H1 (cell line): ENCODE measurements around the gene BCL2L14. TPM values are rescaled to one million over a fixed set of nuclear protein-coding genes. Genes with fewer than 3 reads are reported as not detected.

Experiments
- polyA plus RNA-seq, 7 experiments: library from polyadenylated mRNA; depleted of rRNA in 3 of 7; stranded (reverse) in 5 of 7; unstranded in 2 of 7; fragments of >200 nt in 5 of 7; fragments of 200-250 nt in 2 of 7; gene quantifications; 1 replicate in 5 of 7; 2 replicates in 1 of 7; 4 replicates in 1 of 7; pipeline versions ENCODE4 v1.2.1 to v1.2.3, GENCODE V29; 2011 to 2013; ENCODE audit warnings: missing spikeins in 2 of 7, mixed read lengths in 2 of 7
- total RNA-seq: library from RNA; stranded (reverse); fragmentation: NEBNext Ultra II Directional; extraction: Animal tissue kit (Norgen Biotek cat#: 25700); gene quantifications from 2 replicates; pipeline ENCODE4 v1.2.1, GENCODE V29; 2021
- TF ChIP-seq, protein P1 (sequence below): fragments of 300-600 bp; sonication (generic); IDR thresholded peaks from 2 replicates; pipeline ENCODE4 v1.7.1; 2012; ENCODE audit warnings: low read length, moderate library complexity, mild to moderate bottlenecking, inconsistent platforms; ENCODE audit not compliant: insufficient replicate concordance

BCL2L14 gene
- total and polyA plus RNA-seq, 2 of the 8 experiments (the other 6 are each of a cell fraction or from before 2014, with no cell fraction given), result 0.80 to 2.4 TPM

DNA sequence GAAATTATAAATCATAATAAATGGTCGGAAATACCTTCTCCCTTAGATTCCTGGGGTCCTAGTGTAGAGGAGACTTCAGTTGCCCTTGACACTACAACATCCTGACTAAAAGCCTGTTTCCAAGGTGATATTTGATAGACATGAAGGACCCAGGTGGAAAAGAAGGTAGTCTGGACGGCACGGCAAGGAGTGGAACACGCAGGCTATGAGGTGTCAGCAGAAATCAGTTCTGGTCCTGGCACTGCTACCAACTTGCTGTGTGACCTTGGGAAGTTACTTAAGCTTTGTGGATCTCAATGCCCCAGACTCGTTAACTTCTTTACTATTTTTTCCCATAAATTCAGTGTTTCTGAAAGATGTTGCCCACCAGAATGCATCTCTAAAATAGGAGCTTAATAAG lies 36.9 kb upstream of the BCL2L14 start (continued):
- TF ChIP-seq, protein P1, sequence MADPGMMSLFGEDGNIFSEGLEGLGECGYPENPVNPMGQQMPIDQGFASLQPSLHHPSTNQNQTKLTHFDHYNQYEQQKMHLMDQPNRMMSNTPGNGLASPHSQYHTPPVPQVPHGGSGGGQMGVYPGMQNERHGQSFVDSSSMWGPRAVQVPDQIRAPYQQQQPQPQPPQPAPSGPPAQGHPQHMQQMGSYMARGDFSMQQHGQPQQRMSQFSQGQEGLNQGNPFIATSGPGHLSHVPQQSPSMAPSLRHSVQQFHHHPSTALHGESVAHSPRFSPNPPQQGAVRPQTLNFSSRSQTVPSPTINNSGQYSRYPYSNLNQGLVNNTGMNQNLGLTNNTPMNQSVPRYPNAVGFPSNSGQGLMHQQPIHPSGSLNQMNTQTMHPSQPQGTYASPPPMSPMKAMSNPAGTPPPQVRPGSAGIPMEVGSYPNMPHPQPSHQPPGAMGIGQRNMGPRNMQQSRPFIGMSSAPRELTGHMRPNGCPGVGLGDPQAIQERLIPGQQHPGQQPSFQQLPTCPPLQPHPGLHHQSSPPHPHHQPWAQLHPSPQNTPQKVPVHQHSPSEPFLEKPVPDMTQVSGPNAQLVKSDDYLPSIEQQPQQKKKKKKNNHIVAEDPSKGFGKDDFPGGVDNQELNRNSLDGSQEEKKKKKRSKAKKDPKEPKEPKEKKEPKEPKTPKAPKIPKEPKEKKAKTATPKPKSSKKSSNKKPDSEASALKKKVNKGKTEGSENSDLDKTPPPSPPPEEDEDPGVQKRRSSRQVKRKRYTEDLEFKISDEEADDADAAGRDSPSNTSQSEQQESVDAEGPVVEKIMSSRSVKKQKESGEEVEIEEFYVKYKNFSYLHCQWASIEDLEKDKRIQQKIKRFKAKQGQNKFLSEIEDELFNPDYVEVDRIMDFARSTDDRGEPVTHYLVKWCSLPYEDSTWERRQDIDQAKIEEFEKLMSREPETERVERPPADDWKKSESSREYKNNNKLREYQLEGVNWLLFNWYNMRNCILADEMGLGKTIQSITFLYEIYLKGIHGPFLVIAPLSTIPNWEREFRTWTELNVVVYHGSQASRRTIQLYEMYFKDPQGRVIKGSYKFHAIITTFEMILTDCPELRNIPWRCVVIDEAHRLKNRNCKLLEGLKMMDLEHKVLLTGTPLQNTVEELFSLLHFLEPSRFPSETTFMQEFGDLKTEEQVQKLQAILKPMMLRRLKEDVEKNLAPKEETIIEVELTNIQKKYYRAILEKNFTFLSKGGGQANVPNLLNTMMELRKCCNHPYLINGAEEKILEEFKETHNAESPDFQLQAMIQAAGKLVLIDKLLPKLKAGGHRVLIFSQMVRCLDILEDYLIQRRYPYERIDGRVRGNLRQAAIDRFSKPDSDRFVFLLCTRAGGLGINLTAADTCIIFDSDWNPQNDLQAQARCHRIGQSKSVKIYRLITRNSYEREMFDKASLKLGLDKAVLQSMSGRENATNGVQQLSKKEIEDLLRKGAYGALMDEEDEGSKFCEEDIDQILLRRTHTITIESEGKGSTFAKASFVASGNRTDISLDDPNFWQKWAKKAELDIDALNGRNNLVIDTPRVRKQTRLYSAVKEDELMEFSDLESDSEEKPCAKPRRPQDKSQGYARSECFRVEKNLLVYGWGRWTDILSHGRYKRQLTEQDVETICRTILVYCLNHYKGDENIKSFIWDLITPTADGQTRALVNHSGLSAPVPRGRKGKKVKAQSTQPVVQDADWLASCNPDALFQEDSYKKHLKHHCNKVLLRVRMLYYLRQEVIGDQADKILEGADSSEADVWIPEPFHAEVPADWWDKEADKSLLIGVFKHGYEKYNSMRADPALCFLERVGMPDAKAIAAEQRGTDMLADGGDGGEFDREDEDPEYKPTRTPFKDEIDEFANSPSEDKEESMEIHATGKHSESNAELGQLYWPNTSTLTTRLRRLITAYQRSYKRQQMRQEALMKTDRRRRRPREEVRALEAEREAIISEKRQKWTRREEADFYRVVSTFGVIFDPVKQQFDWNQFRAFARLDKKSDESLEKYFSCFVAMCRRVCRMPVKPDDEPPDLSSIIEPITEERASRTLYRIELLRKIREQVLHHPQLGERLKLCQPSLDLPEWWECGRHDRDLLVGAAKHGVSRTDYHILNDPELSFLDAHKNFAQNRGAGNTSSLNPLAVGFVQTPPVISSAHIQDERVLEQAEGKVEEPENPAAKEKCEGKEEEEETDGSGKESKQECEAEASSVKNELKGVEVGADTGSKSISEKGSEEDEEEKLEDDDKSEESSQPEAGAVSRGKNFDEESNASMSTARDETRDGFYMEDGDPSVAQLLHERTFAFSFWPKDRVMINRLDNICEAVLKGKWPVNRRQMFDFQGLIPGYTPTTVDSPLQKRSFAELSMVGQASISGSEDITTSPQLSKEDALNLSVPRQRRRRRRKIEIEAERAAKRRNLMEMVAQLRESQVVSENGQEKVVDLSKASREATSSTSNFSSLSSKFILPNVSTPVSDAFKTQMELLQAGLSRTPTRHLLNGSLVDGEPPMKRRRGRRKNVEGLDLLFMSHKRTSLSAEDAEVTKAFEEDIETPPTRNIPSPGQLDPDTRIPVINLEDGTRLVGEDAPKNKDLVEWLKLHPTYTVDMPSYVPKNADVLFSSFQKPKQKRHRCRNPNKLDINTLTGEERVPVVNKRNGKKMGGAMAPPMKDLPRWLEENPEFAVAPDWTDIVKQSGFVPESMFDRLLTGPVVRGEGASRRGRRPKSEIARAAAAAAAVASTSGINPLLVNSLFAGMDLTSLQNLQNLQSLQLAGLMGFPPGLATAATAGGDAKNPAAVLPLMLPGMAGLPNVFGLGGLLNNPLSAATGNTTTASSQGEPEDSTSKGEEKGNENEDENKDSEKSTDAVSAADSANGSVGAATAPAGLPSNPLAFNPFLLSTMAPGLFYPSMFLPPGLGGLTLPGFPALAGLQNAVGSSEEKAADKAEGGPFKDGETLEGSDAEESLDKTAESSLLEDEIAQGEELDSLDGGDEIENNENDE, result no peak
